HepG2 (cell line): ENCODE data around the gene LMOD1.

Source experiments
- EP300 ChIP-seq, 3 experiments: sonication (generic) in 1 of 3; formaldehyde crosslinking in 1 of 3; IDR thresholded peaks; 2 replicates each; pipeline versions ENCODE4 v1.5.1 to v1.6.1; 2011 to 2020; ENCODE audit warnings: low read depth in 2 of 3, low read length in 2 of 3, borderline replicate concordance in 1 of 3, improper control_type of control experiment in 1 of 3, mild to moderate bottlenecking in 1 of 3, missing genetic modification reagents in 1 of 3, moderate library complexity in 1 of 3
- MED1 ChIP-seq: sonication (generic); formaldehyde crosslinking; IDR thresholded peaks from 2 replicates; pipeline ENCODE4 v1.4.0; 2020; ENCODE audit warnings: missing genetic modification reagents
- POLR2A ChIP-seq, 2 experiments: IDR thresholded peaks; 2 replicates each; pipeline ENCODE4 v1.6.1; 2011; ENCODE audit warnings: low read depth in 2 of 2, low read length in 2 of 2, mild to moderate bottlenecking in 1 of 2, moderate library complexity in 1 of 2; ENCODE audit not compliant: insufficient read depth in 1 of 2
- ZKSCAN5 ChIP-seq: sonication (generic); formaldehyde crosslinking; IDR thresholded peaks from 2 replicates; pipeline ENCODE4 v1.5.1; 2020; ENCODE audit warnings: mild to moderate bottlenecking, missing genetic modification reagents
- ZNF207 ChIP-seq: fragments of 450-650 bp; IDR thresholded peaks from 2 replicates; pipeline ENCODE4 v1.6.1; 2016; ENCODE audit warnings: antibody characterized with exemption, borderline replicate concordance
- ZNF280B ChIP-seq: sonication (generic); formaldehyde crosslinking; IDR thresholded peaks from 2 replicates; pipeline ENCODE4 v1.5.0; 2020; ENCODE audit warnings: missing genetic modification reagents, mild to moderate bottlenecking, borderline replicate concordance
- ZNF280D ChIP-seq: sonication (generic); formaldehyde crosslinking; IDR thresholded peaks from 2 replicates; pipeline ENCODE4 v1.5.1; 2020; ENCODE audit warnings: mild to moderate bottlenecking, missing genetic modification reagents
- ZNF432 ChIP-seq: sonication (generic); formaldehyde crosslinking; IDR thresholded peaks from 2 replicates; pipeline ENCODE4 v1.5.0; 2020; ENCODE audit warnings: missing genetic modification reagents, mild to moderate bottlenecking, borderline replicate concordance
- ZNF781 ChIP-seq: sonication (generic); formaldehyde crosslinking; IDR thresholded peaks from 2 replicates; pipeline ENCODE4 v1.5.1; 2020; ENCODE audit warnings: borderline replicate concordance, mild to moderate bottlenecking, missing genetic modification reagents; ENCODE audit errors: not compliant biosample characterization
- TF ChIP-seq, protein P1 (sequence below): sonication (generic); formaldehyde crosslinking; conservative IDR thresholded peaks from 2 replicates; pipeline ENCODE4 v1.8.0; 2022; ENCODE audit warnings: missing genetic modification reagents
- TF ChIP-seq, protein P2 (sequence below): sonication (generic); formaldehyde crosslinking; IDR thresholded peaks from 2 replicates; pipeline ENCODE4 v1.5.0; 2020; ENCODE audit warnings: mild to moderate bottlenecking, missing genetic modification reagents, moderate library complexity
- TF ChIP-seq, protein P3 (sequence below), 2 experiments: IDR thresholded peaks; 2 replicates each; pipeline ENCODE4 v1.6.1; 2011 to 2012; ENCODE audit warnings: low read length in 2 of 2, borderline replicate concordance in 1 of 2, low read depth in 1 of 2, mild to moderate bottlenecking in 1 of 2, moderate library complexity in 1 of 2
- TF ChIP-seq, protein P4 (sequence below): sonication (generic); formaldehyde crosslinking; IDR thresholded peaks from 2 replicates; pipeline ENCODE4 v1.4.0; 2020; ENCODE audit warnings: missing genetic modification reagents

DNA sequence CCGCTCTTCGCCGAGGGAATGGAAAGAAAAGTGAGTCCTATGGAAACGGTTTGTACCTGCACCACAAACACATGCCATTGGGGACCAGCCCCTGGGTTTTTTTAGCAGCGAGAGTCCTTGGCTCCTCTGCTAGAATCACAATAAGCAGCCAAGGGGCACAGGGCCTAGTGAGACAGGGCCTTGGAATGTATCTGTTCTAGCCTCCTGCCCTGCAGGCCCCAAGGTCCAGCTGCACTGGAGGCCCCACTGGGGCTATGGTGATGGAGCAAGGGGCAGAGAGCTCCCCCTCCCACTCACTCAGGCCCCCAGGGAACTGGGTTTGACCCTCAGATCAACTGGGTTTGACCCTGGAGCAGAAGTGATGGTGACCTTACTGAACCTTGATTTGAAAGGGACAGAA is 43.2 kb downstream of the LMOD1 start:
- TF ChIP-seq, protein P1, sequence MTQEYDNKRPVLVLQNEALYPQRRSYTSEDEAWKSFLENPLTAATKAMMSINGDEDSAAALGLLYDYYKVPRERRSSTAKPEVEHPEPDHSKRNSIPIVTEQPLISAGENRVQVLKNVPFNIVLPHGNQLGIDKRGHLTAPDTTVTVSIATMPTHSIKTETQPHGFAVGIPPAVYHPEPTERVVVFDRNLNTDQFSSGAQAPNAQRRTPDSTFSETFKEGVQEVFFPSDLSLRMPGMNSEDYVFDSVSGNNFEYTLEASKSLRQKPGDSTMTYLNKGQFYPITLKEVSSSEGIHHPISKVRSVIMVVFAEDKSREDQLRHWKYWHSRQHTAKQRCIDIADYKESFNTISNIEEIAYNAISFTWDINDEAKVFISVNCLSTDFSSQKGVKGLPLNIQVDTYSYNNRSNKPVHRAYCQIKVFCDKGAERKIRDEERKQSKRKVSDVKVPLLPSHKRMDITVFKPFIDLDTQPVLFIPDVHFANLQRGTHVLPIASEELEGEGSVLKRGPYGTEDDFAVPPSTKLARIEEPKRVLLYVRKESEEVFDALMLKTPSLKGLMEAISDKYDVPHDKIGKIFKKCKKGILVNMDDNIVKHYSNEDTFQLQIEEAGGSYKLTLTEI (CRISPR knock-in tag), result no peak
- TF ChIP-seq ZNF781, result no peak
- TF ChIP-seq, protein P2, sequence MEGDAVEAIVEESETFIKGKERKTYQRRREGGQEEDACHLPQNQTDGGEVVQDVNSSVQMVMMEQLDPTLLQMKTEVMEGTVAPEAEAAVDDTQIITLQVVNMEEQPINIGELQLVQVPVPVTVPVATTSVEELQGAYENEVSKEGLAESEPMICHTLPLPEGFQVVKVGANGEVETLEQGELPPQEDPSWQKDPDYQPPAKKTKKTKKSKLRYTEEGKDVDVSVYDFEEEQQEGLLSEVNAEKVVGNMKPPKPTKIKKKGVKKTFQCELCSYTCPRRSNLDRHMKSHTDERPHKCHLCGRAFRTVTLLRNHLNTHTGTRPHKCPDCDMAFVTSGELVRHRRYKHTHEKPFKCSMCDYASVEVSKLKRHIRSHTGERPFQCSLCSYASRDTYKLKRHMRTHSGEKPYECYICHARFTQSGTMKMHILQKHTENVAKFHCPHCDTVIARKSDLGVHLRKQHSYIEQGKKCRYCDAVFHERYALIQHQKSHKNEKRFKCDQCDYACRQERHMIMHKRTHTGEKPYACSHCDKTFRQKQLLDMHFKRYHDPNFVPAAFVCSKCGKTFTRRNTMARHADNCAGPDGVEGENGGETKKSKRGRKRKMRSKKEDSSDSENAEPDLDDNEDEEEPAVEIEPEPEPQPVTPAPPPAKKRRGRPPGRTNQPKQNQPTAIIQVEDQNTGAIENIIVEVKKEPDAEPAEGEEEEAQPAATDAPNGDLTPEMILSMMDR (CRISPR knock-in tag), result no peak
- no peak for TF ChIP-seq ZNF280D (CRISPR knock-in tag)
- TF ChIP-seq, protein P3, sequence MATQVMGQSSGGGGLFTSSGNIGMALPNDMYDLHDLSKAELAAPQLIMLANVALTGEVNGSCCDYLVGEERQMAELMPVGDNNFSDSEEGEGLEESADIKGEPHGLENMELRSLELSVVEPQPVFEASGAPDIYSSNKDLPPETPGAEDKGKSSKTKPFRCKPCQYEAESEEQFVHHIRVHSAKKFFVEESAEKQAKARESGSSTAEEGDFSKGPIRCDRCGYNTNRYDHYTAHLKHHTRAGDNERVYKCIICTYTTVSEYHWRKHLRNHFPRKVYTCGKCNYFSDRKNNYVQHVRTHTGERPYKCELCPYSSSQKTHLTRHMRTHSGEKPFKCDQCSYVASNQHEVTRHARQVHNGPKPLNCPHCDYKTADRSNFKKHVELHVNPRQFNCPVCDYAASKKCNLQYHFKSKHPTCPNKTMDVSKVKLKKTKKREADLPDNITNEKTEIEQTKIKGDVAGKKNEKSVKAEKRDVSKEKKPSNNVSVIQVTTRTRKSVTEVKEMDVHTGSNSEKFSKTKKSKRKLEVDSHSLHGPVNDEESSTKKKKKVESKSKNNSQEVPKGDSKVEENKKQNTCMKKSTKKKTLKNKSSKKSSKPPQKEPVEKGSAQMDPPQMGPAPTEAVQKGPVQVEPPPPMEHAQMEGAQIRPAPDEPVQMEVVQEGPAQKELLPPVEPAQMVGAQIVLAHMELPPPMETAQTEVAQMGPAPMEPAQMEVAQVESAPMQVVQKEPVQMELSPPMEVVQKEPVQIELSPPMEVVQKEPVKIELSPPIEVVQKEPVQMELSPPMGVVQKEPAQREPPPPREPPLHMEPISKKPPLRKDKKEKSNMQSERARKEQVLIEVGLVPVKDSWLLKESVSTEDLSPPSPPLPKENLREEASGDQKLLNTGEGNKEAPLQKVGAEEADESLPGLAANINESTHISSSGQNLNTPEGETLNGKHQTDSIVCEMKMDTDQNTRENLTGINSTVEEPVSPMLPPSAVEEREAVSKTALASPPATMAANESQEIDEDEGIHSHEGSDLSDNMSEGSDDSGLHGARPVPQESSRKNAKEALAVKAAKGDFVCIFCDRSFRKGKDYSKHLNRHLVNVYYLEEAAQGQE (IDR thresholded peaks at IDR 0.05; ENCODE audit: borderline replicate concordance in 1 of 2, low read depth in 1 of 2, low read length in 2 of 2), result no peak
- TF ChIP-seq ZKSCAN5 (CRISPR knock-in tag), result no peak
- no peak for TF ChIP-seq POLR2A (IDR thresholded peaks at IDR 0.05; ENCODE audit: insufficient read depth in 1 of 2, low read depth in 2 of 2, low read length in 2 of 2)
- TF ChIP-seq, protein P4, sequence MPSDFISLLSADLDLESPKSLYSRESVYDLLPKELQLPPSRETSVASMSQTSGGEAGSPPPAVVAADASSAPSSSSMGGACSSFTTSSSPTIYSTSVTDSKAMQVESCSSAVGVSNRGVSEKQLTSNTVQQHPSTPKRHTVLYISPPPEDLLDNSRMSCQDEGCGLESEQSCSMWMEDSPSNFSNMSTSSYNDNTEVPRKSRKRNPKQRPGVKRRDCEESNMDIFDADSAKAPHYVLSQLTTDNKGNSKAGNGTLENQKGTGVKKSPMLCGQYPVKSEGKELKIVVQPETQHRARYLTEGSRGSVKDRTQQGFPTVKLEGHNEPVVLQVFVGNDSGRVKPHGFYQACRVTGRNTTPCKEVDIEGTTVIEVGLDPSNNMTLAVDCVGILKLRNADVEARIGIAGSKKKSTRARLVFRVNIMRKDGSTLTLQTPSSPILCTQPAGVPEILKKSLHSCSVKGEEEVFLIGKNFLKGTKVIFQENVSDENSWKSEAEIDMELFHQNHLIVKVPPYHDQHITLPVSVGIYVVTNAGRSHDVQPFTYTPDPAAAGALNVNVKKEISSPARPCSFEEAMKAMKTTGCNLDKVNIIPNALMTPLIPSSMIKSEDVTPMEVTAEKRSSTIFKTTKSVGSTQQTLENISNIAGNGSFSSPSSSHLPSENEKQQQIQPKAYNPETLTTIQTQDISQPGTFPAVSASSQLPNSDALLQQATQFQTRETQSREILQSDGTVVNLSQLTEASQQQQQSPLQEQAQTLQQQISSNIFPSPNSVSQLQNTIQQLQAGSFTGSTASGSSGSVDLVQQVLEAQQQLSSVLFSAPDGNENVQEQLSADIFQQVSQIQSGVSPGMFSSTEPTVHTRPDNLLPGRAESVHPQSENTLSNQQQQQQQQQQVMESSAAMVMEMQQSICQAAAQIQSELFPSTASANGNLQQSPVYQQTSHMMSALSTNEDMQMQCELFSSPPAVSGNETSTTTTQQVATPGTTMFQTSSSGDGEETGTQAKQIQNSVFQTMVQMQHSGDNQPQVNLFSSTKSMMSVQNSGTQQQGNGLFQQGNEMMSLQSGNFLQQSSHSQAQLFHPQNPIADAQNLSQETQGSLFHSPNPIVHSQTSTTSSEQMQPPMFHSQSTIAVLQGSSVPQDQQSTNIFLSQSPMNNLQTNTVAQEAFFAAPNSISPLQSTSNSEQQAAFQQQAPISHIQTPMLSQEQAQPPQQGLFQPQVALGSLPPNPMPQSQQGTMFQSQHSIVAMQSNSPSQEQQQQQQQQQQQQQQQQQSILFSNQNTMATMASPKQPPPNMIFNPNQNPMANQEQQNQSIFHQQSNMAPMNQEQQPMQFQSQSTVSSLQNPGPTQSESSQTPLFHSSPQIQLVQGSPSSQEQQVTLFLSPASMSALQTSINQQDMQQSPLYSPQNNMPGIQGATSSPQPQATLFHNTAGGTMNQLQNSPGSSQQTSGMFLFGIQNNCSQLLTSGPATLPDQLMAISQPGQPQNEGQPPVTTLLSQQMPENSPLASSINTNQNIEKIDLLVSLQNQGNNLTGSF (CRISPR knock-in tag), result no peak
- TF ChIP-seq ZNF207, result no peak
- TF ChIP-seq ZNF432, result no peak
- TF ChIP-seq ZNF280B (CRISPR knock-in tag), result no peak
- no peak for TF ChIP-seq MED1 (CRISPR knock-in tag)
- no peak for TF ChIP-seq EP300 (IDR thresholded peaks at IDR 0.05; ENCODE audit: low read depth in 2 of 2, low read length in 2 of 2)
- no peak for TF ChIP-seq EP300 (CRISPR knock-in tag; IDR thresholded peaks at IDR 0.05; ENCODE audit: borderline replicate concordance)
